Left forelimb (tissue), 1 donor: ENCODE results near the gene RTL9.
"Not testable (repeated sequence)": the region's sequence is repeated elsewhere in the genome, so short reads cannot be mapped to it uniquely, and the experiment has no call there.

Source experiments
- DNase-seq: peaks from one replicate; pipeline ENCODE4 v3.0.0-alpha.2; 2018; ENCODE audit warnings: low spot score

Gene RTL9

GRCh38 chrX:110358548-110358947 lies at the start of gene RTL9:
Gene RTL9 (plus strand): TSS chrX:110358848. CDS start chrX:110450618, 91,770 bp downstream.
- DNase-seq, result no peak

- no peak for DNase-seq
These were observed 48.5 kb upstream of the RTL9 start for GRCh38 chrX:110310000-110310790.

DNA sequence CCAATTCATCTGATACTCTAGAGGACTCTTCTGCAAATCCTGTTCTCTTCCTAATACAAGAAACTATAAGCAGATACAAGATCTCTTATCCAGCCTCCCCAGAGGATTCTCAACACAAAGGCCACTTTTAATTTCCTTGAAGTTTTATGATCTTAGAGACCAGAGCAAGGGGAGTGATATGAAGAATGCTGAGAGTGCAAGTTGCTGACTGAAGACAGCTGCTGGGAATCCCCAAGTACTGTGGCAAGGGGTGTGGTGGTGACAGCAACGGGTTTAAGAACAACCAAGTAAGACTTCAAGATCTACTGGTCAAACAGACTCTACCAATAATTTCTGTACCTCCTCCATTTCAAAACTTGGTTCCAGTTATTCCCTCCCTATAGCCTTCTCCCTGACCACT lies 47.8 kb upstream of the RTL9 start:
- no peak for DNase-seq

GRCh38 chrX:110311437-110312230 lies 47.0 kb upstream of the RTL9 start:
- DNase-seq, result no peak

- DNase-seq, result no peak
These were observed 43.1 kb upstream of the RTL9 start for GRCh38 chrX:110315551-110315950.

- DNase-seq, result no peak
These were observed 42.1 kb upstream of the RTL9 start for GRCh38 chrX:110316351-110317060.

- peak; percentile 60 for DNase-seq
These were observed 41.4 kb upstream of the RTL9 start for GRCh38 chrX:110317061-110317819.

DNA sequence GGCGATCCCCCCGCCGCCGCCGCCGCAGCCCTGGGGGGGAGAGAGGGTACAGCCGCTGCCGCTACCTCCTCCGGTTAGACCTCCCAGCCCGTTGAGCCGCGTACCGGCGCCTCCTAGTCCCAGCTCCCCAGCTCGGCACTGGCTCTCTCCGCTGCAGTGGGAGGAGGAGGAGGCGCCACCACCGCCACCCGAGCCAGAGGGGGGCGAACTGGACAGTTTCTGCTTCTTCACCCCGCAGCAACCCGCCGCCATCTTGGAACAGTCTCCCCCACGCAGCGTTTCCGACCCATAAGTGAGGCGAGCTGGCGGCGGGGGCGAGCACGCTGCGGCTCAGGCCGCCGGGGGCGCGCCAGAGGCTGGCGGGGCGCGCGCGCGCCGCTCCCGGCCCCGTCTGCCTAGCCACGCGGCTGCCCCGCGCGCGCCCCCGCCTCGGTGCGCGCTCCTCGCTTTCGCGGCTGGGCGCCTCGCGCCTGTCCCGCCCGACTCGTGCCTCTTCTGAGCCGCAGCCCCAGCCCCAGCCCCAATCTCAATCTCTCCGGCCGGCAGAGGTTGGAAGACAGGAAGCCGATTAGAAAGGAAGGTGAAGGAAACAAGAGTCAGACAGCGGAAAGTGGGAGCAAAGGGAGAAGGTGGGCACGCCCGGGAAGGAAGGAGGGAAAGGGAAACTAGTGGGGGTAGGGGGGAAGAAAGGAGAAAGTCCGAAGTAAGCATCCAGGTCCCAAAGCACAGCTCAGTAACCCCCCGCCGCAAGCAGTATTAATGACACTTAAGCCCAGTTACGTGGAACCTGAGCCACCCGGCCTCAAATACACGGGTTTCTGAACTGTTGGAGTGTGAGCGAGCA lies 40.6 kb upstream of the RTL9 start, which contains the start of gene AMMECR1:
Gene AMMECR1, minus strand, starts transcription at position 266 of the 844 bp plus-strand sequence. Its CDS starts 14 bp downstream, at position 252.
- peak; percentile 85 for DNase-seq

DNA sequence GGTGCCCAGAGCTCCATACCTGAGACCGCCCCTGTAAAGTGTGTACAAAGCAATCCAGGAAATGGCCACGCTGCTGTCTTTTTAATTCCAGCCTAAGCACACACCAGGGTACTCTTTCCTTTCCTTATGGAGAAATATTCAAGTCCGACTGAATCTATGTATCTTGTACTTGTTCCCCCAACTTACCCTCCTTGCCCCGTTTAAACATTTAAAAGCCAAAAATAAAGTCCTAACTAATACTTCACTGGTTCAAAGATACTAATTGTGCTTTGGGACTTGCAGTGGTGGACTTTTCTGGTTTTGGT lies 40.0 kb upstream of the RTL9 start:
- DNase-seq, result no peak

GRCh38 chrX:110320381-110320987 lies 38.2 kb upstream of the RTL9 start:
- no peak for DNase-seq

- DNase-seq, result no peak
These were observed 37.6 kb upstream of the RTL9 start for GRCh38 chrX:110321081-110321480.

- DNase-seq, result no peak
These were observed 37.0 kb upstream of the RTL9 start for GRCh38 chrX:110321670-110322069.

GRCh38 chrX:110322603-110323002 lies 36.0 kb upstream of the RTL9 start:
- DNase-seq, result no peak

DNA sequence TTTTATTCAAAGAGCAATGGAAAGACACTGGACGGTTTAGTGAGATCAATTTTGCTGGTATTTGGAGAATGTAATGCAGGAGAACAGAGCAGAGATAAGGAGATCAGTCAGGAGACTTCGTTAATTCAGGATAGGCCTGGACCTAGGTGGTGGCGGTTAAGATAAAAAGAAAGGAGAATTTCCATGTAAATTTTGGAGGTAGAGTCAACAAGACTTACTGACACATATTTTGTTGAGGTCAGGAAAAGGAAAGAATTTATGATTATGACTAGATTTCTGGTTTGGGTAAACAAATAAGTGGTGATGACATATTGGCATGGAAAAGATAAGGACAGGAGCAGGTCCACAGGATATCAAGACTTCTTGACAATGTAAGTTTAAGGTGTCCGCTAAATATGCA lies 31.9 kb upstream of the RTL9 start:
- no peak for DNase-seq

- no peak for DNase-seq
These were observed 31.3 kb upstream of the RTL9 start for GRCh38 chrX:110327336-110327735.

GRCh38 chrX:110328613-110329012 lies 30.0 kb upstream of the RTL9 start:
- not testable (repeated sequence) for DNase-seq

GRCh38 chrX:110331444-110332030 lies 27.1 kb upstream of the RTL9 start:
- DNase-seq, result no peak

GRCh38 chrX:110333458-110333857 lies 25.2 kb upstream of the RTL9 start:
- DNase-seq, result not testable (repeated sequence)

- DNase-seq, result no peak
These were observed 19.7 kb upstream of the RTL9 start for GRCh38 chrX:110338935-110339334.
